MM.1S (cell line): ENCODE data around the gene TSC22D3.

Experiments used
- CTCF ChIP-seq: fragments of 300-600 bp; sonication (generic); IDR thresholded peaks from 2 replicates; pipeline ENCODE4 v1.5.1; 2016; ENCODE audit warnings: antibody characterized with exemption, low read length, mixed read lengths
- EZH2 ChIP-seq: fragments of 300-600 bp; sonication (generic); optimal IDR thresholded peaks from 2 replicates; pipeline ENCODE3; 2017; ENCODE audit warnings: low read depth, mild to moderate bottlenecking, antibody characterized with exemption, low read length, mixed read lengths

- TF ChIP-seq CTCF (no peak), EZH2 (no peak)
Measured at GRCh38 chrX:107687445-107687844, 88.1 kb downstream of the TSC22D3 start.
